HTERT RPE-1 (cell line): ENCODE data around the gene TTC24.

ENCODE experiments used
- in situ Hi-C: fragments of 300-500 bp; cut with MboI; formaldehyde crosslinking; loops from 4 replicates; pipeline ENCODE4 v1.14.3; 2020; ENCODE audit warnings: low sequenced_read_pairs

Gene TTC24

DNA sequence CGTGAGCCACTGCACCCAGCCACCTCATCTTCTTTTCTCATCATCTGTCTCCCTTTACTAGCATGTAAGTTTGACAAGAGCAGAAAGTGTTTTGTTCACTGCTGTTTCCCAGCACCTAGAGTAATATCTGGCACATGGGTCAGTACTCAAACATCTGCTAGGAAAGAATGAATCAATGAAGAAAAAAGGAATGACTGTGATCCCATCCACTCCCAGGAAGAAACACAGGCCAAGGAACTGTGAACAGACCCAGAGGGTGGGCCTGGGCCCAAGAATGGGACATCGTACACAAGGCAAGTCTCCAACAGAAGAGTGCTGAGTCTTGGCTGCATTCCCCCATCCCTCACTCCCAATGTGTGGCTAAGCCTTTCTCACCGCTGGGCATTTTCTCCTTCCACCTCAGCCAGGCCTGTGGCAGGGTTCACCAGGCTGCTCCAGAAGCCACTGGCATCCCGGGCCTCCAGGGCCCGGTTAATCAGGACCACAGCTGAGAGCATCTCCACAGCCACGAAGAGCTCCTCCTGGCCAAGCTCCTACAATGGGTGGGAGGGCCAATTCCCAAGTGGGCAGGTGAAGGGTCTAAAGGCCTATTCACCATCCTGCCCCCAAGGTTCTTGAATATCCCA is 25.6 kb upstream of the TTC24 start:
- in situ Hi-C loops, result no loop called here

DNA sequence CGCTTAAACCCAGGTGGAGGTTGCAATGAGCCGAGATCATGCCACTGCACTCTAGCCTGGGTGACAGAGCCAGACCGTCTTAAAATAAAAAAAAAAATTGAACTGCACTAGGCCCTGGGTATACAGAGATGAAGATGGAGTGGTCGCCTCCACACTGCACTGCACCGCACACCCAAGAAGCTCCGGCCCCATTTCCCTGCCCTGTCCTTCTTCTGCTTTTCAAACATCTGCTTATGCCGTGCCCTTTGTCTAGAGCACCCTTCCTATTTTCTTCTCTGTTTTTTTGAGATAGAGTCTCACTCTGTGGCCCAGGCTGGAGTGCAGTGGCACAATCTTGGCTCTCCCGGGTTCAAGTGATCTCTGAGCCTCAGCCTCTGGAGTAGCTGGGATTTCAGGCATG is 24.6 kb upstream of the TTC24 start:
- in situ Hi-C loops, result no loop called here

DNA sequence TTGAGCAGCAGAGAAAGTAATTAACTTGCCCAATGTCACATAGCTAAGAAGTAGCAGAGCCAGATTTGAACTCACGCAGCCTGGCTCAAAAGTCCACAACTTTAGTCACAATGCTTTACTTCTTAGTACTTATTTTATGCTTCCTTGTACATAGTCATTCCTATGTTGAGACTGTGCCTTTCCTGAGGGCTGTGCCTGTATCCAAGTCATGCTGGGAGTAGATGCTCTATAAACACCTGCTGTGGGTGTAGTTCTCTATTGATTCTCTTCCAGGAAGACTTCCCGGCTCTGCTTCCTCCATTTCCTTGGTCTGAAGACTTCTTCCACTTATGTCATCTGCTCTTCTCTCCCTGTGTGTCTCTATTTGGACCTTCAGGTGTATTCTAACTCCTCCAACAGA is 23.8 kb upstream of the TTC24 start:
- in situ Hi-C loops, result no loop called here

DNA sequence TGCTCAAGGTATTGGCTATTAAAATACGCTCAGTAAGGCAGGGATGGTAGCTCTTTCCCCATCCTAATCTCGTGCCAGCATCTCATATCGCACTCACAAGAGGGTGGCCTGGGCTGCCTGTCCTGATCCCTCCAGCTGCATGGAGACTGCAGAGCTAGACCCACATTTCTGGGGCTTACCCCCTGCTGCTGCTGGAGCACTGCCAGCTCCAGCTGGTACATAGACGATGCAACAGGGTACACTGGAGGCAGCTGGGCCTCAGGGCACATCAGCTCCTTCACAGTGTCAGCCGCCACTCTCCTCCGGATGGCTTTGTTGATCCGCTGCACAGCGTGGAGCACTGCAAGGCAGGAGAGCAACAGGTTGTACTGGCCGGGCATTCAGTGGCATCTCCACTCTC is 23.2 kb upstream of the TTC24 start:
- in situ Hi-C loops, result no loop called here

DNA sequence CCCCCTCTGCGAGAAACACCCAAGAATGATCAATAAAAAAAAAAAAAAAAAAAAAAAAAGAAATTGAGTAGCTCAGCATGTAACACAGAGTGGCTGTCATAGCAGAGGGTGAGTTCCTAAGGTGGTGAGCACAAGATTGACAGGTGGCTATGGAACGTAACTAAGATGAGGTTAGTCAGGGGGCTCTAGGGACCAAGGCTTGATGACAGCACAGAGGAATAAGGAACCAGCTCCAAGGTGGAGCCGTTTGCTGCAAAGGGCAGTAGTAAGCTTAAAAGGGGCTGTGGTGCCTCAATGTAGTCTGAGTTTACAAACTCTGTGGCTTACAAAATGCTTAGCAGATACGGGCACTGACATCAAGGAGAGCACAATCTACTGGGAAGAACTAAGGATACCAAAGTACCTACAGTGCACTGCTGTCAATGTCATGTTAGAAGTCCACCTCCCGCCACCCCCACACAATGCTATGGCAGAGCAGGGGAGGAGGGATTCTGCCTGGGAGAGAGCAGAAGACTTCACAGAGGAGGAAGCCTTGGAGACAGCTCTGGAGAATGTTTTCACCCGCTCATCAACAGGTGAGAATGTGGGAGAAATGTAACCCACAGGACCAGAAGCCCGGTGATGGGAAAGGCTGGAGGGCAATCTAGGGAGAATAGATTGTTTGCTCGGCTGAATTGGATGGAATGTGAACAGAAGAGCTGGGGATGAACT is 20.3 kb upstream of the TTC24 start:
- in situ Hi-C loops, result no loop called here

DNA sequence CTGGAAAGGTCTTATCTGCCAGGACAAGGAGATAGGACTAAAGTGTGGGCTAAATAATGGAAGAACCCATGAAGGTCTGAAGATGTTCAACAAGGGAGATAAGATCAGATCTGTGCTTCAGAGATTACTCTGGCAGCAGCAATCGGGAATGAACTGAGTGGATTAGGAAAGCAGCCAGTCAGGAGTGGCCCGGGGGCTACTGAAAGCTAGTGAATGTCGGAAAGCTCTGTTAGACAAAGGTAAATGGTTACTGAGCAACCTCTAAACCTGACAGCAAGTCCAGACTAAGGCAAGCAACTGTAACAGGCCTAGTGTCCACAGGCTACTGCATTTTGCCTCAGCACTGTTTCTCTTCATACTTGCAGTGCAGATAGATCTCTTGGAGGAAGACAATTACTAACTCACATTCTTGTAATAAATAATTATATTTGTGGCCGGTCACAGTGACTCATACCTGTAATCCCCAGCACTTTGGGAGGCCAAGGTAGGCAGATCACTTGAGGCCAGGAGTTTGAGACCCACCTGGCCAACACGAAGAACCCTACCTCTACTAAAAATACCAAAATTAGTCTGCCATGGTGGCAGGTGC is 19.6 kb upstream of the TTC24 start:
- in situ Hi-C loops, result no loop called here

DNA sequence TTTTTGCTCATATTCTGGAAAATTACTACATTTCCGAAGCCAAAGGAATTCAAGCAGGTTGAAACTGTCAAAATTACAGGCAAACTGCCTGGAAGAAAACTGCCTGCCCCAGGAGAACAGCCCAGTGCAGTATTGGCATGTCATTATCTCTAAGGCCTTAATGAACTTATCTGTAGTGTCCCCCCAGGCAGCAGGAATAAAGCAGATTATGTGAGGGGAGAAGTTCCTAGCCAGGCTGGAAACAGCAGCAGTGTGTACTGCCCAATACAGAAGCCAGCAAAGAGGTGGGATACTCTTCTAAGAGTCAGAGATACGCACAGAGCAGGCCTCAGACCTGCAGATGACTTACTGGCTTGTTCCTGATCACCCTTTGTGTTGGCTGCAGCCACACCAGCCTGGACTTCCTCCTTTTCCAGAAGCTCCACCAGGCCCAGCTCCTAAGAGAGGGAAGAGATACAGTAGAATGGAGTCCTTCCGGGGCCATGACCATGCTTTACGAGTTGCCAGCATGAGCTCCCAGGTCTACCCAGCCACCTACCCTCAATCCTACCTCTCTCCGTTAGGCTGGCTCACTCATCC is 18.8 kb upstream of the TTC24 start:
- in situ Hi-C loops, result no loop called here

DNA sequence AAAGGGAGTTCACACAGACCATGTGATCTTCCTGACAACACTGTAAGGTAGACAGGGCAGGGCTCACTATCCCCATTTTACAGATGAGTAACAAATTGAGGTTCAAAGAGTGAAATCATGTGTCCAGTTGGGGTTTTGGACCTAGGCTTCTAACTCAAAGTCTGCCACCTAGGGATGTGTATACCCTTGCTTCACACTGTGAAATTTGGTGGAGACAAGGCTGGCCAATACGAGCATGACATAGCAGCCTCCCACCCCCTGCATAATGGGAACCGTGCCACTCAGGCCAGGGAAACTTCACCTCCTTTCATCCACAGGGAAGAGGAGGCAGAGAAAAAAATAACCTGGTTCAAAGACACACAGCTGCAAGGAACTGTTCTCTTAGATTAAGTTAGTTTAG is 14.0 kb upstream of the TTC24 start:
- in situ Hi-C loops, result no loop called here

DNA sequence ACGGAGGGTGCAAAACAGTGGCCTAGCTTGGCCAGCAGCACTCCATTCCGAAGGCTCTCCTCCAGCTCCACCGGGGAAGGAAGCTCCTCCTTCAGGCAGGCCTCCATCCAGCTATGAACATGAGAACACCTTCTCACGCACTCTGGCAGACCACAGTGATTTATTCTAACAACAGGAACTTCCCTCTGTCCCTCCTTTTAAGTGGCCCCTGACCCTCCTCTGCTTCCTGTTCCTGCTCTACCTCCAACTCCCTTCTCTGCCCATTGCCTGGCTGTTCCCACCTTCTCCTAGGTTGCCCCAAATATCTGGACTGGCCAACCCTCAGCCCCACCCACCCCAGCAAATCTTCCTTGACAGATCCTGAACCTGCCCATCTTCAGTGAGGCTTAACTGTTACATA is 13.1 kb upstream of the TTC24 start:
- in situ Hi-C loops, result no loop called here

DNA sequence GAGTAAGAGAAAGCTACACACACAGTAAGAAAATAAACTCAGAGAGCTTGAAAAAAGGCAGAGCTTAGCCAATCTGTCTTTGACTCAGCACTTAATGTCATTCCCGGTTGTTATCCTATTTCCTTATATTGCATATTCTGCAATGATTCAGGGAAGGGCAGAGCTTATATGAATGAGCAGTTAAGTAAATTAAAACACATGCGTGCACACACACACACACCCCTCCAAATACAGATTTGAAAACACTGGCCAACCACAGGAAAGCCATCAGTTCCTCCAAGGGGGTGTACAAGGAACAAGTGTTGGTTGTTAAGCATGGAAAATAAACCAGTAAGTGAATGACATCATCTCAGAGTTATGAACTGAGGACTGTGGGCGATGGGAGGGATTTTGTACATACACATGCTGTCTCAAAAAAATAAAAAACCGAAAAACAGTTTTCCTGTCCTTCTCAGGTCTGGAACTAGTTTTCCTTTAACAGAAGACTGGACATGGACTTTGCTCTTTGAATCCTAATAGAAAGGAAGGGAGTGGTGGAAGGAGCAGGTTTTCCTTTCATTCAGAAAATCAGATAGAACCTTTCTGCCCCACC is 8.2 kb upstream of the TTC24 start:
- in situ Hi-C loops, result no loop called here

DNA sequence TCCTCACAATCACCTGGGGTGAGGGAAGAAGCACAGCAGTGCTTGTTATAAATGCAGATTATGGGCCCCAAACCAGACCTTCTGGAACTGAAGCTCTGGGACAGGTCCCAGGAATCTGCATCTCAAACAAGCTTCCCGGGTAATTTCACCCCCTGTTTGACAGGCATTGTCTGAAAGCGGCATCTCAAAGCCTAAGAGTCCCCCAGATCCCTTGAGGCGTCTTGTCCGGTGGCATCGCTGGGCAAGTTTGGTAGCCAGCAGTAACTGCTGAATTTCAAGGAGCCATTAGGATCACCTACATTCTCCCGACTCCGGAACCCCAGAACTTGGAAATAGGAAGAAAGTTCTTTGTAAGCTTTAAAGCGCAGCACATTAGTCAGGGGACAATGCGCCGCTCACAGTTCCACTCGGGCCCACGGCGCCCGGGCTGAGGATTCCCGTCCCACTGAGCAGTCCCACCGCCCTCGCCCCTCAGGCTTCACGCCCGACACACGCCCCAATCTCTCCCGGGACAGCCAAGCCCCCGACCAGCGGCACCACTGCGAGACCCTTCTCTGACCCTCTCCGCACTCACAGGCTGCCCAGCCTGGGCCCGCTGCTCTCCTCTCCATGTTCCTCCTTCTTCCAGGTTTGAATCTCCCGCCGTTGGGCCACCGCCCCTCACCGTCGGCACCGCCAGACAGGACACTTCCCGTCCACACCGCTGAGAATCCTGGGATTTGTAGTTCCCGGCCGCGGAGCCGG is 7.4 kb upstream of the TTC24 start, which contains the start of gene IQGAP3:
Gene IQGAP3, minus strand, starts transcription at position 647 of the 744 bp plus-strand sequence. Its CDS starts 36 bp downstream, at position 611.
- in situ Hi-C loops, result no loop called here

DNA sequence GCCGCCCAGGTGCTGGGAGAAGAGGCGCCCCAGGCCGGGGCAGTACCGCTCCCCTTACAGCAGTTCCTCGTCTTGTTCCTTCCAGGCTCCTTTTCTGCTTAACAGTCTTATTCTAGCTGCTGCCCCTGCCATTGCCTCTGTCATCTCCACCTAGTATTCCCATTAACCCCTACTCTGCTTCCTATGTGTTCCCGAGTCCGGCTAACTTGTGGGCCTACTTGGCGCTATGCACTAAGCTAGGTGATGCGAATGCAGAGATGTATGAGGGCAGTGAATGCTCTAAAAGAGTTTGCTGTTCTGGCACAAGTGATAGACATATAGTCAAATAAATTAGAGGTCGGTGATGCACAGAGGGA is 6.9 kb upstream of the TTC24 start:
- in situ Hi-C loops, result no loop called here

DNA sequence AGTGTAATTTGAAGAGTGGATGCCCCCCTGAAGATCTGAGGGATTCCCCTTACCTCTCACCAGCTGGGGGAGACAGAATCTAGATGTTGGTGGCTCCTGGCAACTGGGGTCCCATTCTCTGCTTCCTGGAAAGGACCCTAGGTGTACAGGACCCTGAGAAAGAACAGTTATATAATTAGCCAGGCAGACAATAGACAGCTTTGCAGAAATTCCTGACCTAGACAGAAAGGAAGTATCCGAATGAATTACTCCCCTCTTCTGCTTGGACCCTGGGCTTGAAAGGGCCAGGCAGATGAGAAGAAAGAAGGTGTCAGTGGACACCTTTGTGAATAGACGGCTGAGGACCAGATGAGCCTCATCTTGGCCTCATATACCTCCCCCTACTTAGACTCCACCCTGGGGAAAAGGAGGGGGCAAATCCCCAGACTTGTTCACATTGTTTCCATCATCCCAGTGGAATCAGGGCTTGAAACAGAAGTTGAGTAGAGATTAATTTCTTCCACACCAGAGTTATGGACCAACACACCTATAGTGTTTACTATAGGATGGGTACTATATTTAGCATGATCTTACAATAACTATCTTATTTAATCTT is 5.4 kb upstream of the TTC24 start:
- in situ Hi-C loops, result no loop called here

DNA sequence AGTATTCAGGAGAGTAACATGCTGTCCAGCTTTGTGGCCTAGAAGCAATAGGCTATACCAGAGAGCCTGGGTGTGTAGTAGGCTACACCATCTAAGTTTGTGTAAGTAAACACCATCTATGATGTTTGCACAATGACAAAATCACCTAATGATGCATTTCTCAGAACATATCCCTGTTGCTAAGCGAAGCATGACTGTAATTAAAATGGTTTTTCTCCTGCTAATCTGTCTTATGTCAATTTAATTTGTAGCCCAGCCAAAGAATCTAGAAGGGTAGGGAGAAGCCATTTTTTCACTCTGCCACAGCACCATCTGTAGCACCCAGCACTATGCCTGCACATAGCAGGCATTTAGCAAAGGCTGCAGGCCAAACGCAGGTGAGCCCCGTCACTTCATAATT is 2.0 kb upstream of the TTC24 start:
- in situ Hi-C loops, result no loop called here

DNA sequence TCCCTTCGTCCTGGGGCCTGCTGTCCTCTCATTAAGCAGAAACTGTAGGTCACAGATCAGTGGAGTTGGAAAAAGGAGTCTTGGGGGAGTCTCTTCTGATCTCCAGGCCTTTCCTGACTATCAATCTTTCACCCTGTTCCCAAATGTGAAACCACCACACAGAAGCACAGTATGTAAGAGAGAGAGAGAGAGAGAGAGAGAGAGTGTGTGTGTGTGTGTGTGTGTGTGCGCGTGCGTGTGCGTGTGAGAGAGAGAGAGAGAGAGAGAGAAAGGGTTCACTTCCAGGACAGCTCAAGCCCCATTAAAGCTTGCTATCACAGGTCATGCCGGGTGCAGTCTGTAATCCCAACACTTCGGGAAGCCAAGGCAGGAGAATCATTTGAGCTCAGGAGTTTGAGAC is 1.5 kb upstream of the TTC24 start:
- in situ Hi-C loops, result no loop called here

DNA sequence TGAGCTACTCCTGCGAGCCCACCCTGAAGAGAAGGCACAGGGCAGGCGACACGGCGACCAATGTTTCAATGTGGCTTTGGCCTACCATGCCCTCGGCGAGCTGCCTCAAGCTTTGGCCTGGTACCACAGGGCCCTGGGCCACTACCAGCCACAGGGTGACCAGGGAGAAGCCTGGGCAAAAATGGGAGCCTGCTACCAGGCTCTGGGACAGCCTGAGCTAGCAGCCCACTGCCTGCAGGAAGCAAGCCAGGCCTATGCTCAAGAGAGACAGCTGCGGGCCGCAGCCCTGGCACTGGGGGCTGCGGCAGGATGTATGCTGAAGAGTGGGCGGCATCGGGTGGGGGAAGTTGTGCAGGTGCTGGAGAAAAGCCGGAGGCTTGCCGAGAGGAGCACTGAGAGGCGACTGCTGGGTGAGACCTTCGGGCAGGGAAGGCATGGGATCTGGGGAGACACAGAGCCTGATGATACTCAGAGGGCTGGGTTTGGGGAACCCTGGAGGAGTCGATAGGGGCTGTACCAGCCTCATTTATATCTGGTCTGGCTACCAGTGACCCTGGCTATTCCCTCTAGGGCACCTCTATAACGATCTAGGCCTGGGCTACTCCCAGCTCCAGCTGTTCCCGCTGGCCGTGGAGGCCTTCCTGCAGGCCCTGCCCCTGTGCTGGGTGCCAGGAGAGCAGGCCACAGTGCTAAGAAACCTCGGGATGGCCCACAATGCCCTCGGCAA is 2.3 kb downstream of the TTC24 start:
- in situ Hi-C loops, result no loop called here

DNA sequence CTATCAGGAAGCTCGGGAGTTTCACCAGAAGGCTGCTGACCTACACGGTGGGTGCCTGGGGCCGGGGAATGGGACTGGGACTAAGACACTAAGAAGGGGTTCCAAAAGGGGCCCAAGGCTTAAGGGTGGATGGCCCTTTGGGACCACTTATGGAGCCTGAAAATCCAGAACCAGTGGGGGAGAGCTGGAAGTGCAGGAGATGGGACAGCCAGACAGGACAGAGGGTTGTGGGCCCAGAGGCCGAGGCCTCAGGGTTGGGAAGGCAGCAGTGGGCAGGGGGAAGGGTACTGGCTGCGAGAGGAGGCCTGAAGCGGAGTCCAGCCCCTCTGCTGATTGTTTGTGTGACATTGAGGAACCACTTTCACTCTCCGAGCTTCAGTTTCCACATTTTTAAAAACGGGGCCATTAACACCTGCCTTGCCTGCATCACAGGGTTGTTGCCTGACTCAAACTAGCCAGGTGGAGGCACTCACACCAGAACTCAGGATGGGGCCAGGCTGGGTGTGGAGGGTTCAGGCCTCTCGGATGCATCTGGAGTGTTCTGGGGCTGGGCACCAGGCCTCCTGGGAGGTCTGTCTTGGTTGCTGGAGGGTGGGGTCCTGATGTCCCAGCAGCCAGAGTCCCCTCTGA is 3.0 kb downstream of the TTC24 start:
- in situ Hi-C loops, result no loop called here

DNA sequence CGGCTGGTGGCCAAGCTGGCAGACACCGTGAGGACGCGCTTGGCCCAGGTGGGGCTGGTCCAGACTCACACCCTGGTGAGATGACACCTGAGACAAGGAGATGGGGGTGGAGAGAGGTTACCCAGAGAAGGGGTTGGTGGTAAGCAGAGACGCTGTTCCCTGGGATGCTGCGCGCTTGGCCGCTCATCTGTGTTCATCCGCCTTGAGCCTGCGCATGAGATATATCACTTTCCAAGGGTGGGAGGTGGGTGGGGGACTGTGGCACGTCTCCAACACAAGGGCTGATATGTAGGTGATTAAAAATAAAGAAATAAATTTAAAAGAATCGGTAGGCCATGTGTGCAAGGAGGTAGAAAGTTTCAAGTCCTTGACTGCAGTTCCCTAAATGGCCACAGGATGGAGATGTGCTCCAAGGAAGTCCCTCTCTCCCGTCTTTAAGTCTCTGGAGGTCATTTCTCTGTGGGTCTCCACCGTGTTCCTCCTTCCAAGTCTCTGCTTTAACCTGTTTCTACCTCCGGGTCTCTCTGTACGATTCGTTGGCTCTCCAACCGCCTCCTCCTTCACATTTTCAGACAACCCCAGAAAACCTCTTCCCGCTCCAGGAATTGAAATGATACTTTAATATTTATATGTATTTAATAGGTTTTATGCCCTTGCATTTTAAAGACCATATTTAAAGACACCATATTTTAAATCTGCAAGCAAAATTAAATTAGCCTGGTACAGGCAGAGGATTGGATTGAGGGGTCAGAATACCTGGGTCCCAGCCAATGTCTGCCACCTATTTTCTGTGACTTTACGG is 4.5 kb downstream of the TTC24 start:
- in situ Hi-C loops, result no loop called here

DNA sequence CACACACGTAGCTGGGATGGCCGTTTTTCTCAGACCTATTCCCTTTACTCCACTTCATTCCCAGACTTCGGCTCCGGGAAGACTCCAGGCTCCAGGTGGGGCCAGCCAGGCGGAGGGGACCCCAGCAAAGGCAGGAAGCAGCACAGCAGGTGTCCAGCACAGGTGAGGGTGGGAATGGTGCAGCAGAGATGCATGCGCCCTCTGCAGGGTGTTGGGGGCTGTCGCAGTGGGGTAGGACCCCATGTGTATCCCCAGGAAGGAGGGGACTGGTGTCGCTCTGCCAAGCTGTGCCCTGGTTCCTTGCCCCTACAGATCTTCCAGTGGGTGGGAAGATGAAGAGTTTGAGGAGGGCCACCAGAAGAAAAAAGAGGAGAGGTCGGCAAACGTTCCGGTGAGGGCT is 5.3 kb downstream of the TTC24 start:
- in situ Hi-C loops, result no loop called here
